Prostate gland (tissue), 2 donors: Measurements from ENCODE around the gene RAB18.
"Not testable (repeated sequence)": the region's sequence is repeated elsewhere in the genome, so short reads cannot be mapped to it uniquely, and the experiment has no call there.

Experiments used
- POLR2A ChIP-seq: fragments of 450-650 bp; IDR thresholded peaks from one replicate; pipeline ENCODE4 v1.6.1; 2016; ENCODE audit warnings: antibody characterized with exemption, mild to moderate bottlenecking
- POLR2AphosphoS5 ChIP-seq: sonication (generic); formaldehyde crosslinking; IDR thresholded peaks from one replicate; pipeline ENCODE4 v1.6.1; 2017; ENCODE audit warnings: antibody characterized with exemption
- TF ChIP-seq, protein P1 (sequence below), 4 experiments: fragments of 200-600 bp in 2 of 4; fragments of 450-650 bp in 2 of 4; sonication (generic) in 2 of 4; IDR thresholded peaks; 1 replicate in 3 of 4; 2 replicates in 1 of 4; pipeline ENCODE4 v1.5.1; 2016 to 2019; ENCODE audit warnings: antibody characterized with exemption in 4 of 4, mild to moderate bottlenecking in 2 of 4, moderate library complexity in 2 of 4

DNA sequence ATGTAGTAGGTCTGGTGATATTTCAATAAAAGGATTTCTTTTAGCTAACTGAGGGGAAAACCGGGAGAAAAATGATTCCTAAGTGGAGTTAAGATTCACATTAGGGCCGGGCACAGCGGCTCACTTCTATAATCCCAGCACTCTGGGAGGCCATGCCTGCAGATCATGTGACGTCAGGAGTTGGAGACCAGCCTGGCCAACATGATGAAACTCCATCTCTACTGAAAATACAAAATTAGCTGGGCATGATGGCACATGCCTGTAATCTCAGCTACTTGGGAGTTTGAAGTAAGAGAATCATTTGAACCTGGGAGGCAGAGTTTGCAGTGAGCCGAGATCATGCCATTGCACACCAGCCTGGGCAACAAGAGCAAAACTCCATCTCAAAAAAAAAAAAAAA is 72.9 kb downstream of the RAB18 start:
- TF ChIP-seq, protein P1, sequence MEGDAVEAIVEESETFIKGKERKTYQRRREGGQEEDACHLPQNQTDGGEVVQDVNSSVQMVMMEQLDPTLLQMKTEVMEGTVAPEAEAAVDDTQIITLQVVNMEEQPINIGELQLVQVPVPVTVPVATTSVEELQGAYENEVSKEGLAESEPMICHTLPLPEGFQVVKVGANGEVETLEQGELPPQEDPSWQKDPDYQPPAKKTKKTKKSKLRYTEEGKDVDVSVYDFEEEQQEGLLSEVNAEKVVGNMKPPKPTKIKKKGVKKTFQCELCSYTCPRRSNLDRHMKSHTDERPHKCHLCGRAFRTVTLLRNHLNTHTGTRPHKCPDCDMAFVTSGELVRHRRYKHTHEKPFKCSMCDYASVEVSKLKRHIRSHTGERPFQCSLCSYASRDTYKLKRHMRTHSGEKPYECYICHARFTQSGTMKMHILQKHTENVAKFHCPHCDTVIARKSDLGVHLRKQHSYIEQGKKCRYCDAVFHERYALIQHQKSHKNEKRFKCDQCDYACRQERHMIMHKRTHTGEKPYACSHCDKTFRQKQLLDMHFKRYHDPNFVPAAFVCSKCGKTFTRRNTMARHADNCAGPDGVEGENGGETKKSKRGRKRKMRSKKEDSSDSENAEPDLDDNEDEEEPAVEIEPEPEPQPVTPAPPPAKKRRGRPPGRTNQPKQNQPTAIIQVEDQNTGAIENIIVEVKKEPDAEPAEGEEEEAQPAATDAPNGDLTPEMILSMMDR (IDR thresholded peaks at IDR 0.05), result not testable (repeated sequence)
- not testable (repeated sequence) for TF ChIP-seq POLR2AphosphoS5, POLR2A
